Midbrain (tissue), 1 donor: ENCODE data around the gene KCNH1.
A peak's percentile ranks its signal among the peaks of the same experiment; 100 is the strongest.

Source experiments
- DNase-seq: peaks from one replicate; lab custom pipeline; 2025; lab: John Stamatoyannopoulos, UW

Gene KCNH1

DNA sequence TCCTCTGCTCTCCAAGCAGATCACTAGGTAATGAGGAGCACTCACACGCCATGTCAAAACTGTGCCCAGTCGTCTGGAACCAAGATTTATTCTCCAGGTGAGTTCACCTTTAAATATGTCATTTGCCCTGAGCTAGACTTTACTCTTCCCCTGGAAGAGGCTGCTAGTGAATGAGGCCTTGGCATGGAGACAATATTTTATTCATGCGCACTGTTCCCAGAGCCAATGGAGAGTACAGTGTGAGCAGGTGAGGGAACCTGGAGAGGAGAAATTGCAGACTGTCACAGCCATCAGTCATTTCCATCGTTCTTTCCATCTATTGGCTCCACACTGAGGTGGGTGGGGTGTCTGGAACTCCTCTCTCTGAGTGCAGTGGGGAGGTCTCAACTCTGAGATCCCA lies 333.6 kb downstream of the KCNH1 start:
- DNase-seq, result no peak

GRCh38 chr1:210797422-210797821 lies 336.5 kb downstream of the KCNH1 start:
- DNase-seq, result no peak

DNA sequence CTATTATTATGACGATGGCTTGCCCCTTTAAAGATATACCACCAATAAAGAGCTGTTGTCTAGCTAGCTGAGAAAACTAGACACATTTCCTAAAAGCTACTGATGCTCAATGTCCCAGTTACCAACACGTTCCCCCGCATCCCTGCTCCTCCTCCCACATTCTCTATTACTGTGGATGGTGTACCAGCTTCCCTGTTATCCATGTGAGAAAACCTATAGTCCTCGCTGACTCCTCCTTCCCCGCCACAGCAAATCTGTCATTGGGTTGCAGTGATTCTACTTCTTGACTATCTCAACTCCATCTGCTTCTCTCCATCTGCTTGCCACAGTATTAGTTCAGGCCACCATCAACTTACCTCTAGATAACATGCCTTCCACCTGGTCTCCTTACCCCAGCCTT lies 337.5 kb downstream of the KCNH1 start:
- DNase-seq, result no peak

DNA sequence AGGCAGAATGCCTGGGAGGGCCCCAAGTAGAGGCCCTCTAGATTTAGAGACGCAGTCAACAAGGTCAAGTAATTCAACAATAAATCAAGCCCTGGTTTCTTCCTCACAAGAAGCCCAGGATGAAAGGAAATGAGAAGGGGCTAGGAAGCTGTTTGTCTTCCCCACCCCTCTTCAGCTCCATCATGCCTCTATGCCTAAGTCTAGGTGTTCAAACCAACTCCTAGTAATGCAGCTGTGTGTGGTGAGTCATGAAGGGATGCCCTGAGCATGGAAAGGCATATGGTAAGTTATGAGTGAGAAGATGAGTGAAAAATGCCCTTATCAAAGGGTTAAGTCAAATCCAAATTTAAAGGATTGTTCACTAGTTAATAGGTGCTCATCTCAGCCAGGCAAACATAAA lies 339.5 kb downstream of the KCNH1 start:
- no peak for DNase-seq

GRCh38 chr1:210792250-210793102 lies 341.5 kb downstream of the KCNH1 start:
- DNase-seq, result no peak

- no peak for DNase-seq
These were observed 343.8 kb downstream of the KCNH1 start for GRCh38 chr1:210790196-210790595.

GRCh38 chr1:210787800-210788199 lies 346.1 kb downstream of the KCNH1 start:
- no peak for DNase-seq

GRCh38 chr1:210786546-210786945 lies 347.4 kb downstream of the KCNH1 start:
- no peak for DNase-seq

DNA sequence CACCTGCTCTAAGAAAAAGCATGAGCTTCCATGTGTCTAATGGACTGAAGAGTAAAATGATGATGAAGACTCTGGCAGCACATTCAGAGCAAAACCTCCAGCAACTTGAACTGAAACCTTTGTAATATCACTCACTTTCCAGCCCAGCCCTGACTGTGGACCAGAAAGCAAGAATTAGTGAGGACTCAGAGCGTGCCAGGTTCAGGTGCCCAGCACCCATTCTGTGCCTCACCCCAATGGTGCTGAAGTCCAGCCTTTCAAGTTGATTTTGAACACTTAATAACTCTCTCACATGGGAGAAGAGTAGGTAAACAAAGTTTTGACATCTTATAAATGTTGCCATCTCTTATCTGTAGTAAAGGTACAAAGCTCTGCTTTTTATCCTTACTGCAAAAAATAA lies 350.0 kb downstream of the KCNH1 start:
- no peak for DNase-seq

GRCh38 chr1:210781652-210782051 lies 352.3 kb downstream of the KCNH1 start:
- no peak for DNase-seq

DNA sequence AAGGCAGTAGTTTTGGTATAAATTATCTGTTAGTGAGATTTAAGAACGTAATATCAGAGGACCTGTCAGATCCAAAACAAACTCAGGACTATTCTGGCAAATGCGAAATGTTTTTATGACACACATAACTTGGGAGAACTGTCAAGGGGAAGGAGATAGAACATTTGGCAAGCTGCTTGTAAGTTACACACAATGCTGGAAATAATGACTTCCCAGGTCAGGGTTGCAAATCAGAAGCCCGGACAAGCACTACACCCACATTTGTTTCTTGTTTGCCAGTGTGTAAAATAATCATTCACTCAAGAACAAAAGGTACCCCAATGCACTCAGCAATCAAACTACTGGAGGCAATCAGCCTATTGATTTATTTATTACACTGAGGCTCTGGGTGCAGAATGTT lies 354.7 kb downstream of the KCNH1 start:
- no peak for DNase-seq

GRCh38 chr1:210777914-210778313 lies 356.0 kb downstream of the KCNH1 start:
- no peak for DNase-seq

GRCh38 chr1:210776712-210777111 lies 357.2 kb downstream of the KCNH1 start:
- no peak for DNase-seq

DNA sequence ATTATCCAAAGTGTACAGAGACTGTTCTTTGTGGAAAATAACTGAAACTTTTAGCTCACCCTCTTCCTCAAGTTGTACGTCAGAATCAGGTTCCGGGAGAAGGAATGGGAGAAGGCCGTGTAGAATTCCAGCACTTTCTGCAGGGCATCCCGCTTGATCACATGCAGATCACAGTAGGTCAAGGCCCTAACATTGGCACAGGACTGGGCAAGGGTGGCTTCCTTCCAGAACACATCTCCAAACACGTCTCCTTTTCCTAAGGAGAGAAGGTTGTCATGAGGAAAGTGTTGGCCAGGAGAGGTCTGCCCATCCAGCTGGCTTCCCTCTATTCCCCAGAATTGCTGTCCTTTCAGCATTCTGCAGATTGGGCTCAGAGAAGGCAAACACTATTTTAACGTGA lies 358.7 kb downstream of the KCNH1 start:
- no peak for DNase-seq

DNA sequence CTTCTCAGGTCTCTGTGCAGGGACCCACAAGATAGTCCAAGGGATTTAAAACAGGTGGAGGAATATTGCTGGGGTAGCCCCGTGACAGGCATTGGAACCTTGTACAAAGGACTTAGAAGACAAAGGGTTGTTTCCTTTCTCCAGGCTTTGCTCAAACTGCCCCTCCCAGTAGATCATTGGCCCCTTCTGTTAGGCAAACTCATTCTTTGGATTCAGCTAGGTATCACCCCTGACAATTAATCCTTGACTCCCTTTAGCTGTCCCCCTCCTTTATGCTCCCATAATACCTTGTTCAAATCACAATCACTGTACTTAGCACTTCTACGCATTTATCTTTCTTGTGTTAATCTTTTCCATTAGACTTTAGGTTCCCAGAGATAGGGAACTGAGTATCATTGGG lies 360.5 kb downstream of the KCNH1 start:
- no peak for DNase-seq

GRCh38 chr1:210771131-210771530 lies 362.8 kb downstream of the KCNH1 start:
- DNase-seq, result peak; percentile 26

DNA sequence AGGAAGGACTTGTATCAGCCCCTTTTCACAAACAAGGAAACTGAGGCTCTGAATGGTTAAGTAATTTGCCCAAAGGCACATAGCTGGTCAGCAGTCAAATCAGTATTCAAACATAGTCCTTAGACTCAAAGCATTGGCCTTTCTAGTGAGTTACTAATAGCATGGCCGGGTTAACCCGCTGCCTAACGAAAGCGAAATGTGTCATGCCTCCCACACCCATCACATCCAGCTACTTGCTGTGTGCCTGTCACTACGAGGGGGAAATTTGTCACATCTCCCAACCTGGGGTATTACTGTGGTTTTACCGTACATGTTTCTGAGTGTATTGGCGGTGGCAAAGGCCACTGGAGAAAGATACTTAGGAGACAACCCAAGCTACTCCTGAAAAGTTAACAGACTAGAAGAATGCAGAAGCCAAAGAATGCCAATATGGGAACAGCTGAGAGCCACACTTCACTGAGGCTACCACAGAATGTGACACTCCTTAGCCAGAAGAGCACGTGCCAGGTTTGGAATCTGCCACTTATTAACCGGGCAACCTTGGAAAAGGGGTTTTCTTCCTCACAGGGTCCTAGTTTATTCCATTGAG lies 363.5 kb downstream of the KCNH1 start:
- no peak for DNase-seq

GRCh38 chr1:210769473-210769872 lies 364.5 kb downstream of the KCNH1 start:
- no peak for DNase-seq

GRCh38 chr1:210764536-210764935 lies 369.4 kb downstream of the KCNH1 start:
- no peak for DNase-seq

- DNase-seq, result no peak
These were observed 375.2 kb downstream of the KCNH1 start for GRCh38 chr1:210758761-210759160.

- no peak for DNase-seq
These were observed 375.7 kb downstream of the KCNH1 start for GRCh38 chr1:210758261-210758660.

- no peak for DNase-seq
These were observed 376.3 kb downstream of the KCNH1 start for GRCh38 chr1:210757677-210758076.

GRCh38 chr1:210755991-210756659 lies 377.8 kb downstream of the KCNH1 start:
- no peak for DNase-seq
